Testis (tissue), 2 donors: ENCODE measurements around the gene MYO18B.

Experiments
- POLR2A ChIP-seq: fragments of 450-650 bp; IDR thresholded peaks from one replicate; pipeline ENCODE4 v1.6.1; 2017; ENCODE audit warnings: antibody characterized with exemption, mild to moderate bottlenecking, moderate library complexity
- TF ChIP-seq, protein P1 (sequence below), 3 experiments: fragments of 450-650 bp in 2 of 3; fragments of 200-600 bp in 1 of 3; sonication (generic) in 1 of 3; IDR thresholded peaks; one replicate each; pipeline ENCODE4 v1.5.1; 2016 to 2019; ENCODE audit warnings: antibody characterized with exemption in 3 of 3, mild to moderate bottlenecking in 2 of 3, moderate library complexity in 1 of 3

DNA sequence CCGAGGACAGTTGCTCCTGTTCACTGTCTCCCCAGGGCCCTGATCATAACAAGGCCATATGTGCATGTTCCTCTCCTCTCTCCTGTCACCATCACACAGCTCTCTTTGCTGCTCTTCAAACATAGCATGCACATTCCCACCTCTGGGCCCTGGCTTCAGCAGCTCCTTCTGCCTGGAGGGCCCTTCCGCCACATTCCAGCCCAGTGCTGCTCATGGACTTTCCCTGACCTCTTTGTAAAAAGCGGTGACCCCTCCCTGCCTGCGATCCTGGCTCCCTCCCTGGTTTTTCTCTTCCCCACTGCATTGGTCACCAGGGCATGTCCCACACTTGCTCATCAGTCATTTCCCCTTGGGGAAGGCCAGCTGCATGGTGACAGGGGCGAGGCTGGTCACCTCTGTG is 98.2 kb downstream of the MYO18B start:
- TF ChIP-seq, protein P1, sequence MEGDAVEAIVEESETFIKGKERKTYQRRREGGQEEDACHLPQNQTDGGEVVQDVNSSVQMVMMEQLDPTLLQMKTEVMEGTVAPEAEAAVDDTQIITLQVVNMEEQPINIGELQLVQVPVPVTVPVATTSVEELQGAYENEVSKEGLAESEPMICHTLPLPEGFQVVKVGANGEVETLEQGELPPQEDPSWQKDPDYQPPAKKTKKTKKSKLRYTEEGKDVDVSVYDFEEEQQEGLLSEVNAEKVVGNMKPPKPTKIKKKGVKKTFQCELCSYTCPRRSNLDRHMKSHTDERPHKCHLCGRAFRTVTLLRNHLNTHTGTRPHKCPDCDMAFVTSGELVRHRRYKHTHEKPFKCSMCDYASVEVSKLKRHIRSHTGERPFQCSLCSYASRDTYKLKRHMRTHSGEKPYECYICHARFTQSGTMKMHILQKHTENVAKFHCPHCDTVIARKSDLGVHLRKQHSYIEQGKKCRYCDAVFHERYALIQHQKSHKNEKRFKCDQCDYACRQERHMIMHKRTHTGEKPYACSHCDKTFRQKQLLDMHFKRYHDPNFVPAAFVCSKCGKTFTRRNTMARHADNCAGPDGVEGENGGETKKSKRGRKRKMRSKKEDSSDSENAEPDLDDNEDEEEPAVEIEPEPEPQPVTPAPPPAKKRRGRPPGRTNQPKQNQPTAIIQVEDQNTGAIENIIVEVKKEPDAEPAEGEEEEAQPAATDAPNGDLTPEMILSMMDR (IDR thresholded peaks at IDR 0.05), result no peak
- no peak for TF ChIP-seq POLR2A
